Activated B cell treated with CpG ODN at 0.5 μM for 24 hours (primary cell): ENCODE measurements around the gene PSMF1. TPM values are rescaled to one million over a fixed set of nuclear protein-coding genes. Genes with fewer than 3 reads are reported as not detected.
A peak's percentile ranks its signal among the peaks of the same experiment; 100 is the strongest.

Experiments used
- ATAC-seq: fragments of 200-7000 bp; cut with Tn5 transposase; one replicate; pipeline ENCODE4 v1.10.0; 2021; ENCODE audit warnings: low read depth, mild to moderate bottlenecking, moderate library complexity
- CTCF ChIA-PET: fragments of 350-600 bp; sonication (Branson Sonifier 250); formaldehyde crosslinking; loops from one replicate; lab custom pipeline; 2021; ENCODE audit warnings: antibody characterized with exemption; lab: Charles Lee
- POLR2A ChIA-PET: fragments of 350-600 bp; sonication (Branson Sonifier 250); formaldehyde crosslinking; loops from one replicate; lab custom pipeline; 2021; ENCODE audit warnings: antibody characterized with exemption; lab: Charles Lee
- DNase-seq: peaks from one replicate; pipeline ENCODE4 v3.0.0; 2022
- H3K27ac Mint-ChIP-seq: one replicate; pipeline ENCODE4 v1.8.0; 2020; ENCODE audit warnings: mixed read lengths
- H3K27me3 Mint-ChIP-seq: one replicate; pipeline ENCODE4 v1.8.0; 2021; ENCODE audit warnings: mixed read lengths
- H3K36me3 Mint-ChIP-seq: one replicate; pipeline ENCODE4 v1.8.0; 2021; ENCODE audit warnings: low read depth, mixed read lengths
- H3K4me1 Mint-ChIP-seq: one replicate; pipeline ENCODE4 v1.8.0; 2021; ENCODE audit warnings: mixed read lengths
- H3K4me3 Mint-ChIP-seq: one replicate; pipeline ENCODE4 v1.8.0; 2020; ENCODE audit warnings: mild to moderate bottlenecking, mixed read lengths
- H3K9me3 Mint-ChIP-seq: one replicate; pipeline ENCODE4 v1.8.0; 2020; ENCODE audit warnings: mixed read lengths
- CTCF ChIP-seq: fragments of 200-600 bp; IDR thresholded peaks from one replicate; pipeline ENCODE4 v1.8.0; 2022; ENCODE audit warnings: antibody characterized with exemption, mild to moderate bottlenecking
- intact Hi-C: fragments of 100-400 bp; cut with micrococcal nuclease; formaldehyde crosslinking; loops from one replicate; pipeline ENCODE4 v1.15.1; 2024
- total RNA-seq: library from RNA; stranded (reverse); gene quantifications from 2 replicates; pipeline ENCODE4 v1.2.3, GENCODE V29; 2022

Gene PSMF1
- total RNA-seq, 1 donor from 2014 or later: 130 TPM

- ChIA-PET CTCF (interaction anchor here (0.6 to 2.3 kb wide), 14 partner anchors 9 to 398 kb away, joined by 3 to 12 read pairs (median 3); partner anchors contain the start of gene SNPH), POLR2A (interaction anchor here (1.0 kb wide), 1 partner anchor 9 kb away, joined by 4 read pairs; no protein-coding TSS in a partner anchor)
- DNase-seq (peak; percentile 36), ATAC-seq (peak; percentile 78)
- intact Hi-C loops: loop anchor here (1.0 to 5.0 kb wide), 3 partner anchors 152 to 294 kb away; no protein-coding TSS in a partner anchor
- Mint-ChIP-seq H3K27ac (no peak overlapping the region), H3K4me3 (no peak overlapping the region), H3K4me1 (peaks cover 4% of the 10 kb centered on the region), H3K36me3 (no peaks in the 10 kb centered on the region), H3K27me3 (peaks cover 4% of the 10 kb centered on the region), H3K9me3 (no peaks in the 10 kb centered on the region)
- no peak for TF ChIP-seq CTCF
These were observed 9.9 kb upstream of the PSMF1 start for GRCh38 chr20:1108437-1108920.

- Mint-ChIP-seq H3K4me3 (no peak overlapping the region), H3K27me3 (peaks cover 4% of the 10 kb centered on the region), H3K27ac (no peak overlapping the region), H3K9me3 (no peaks in the 10 kb centered on the region), H3K36me3 (no peaks in the 10 kb centered on the region), H3K4me1 (peaks cover 17% of the 10 kb centered on the region)
- DNase-seq (no peak), ATAC-seq (no peak)
- no peak for TF ChIP-seq CTCF
- intact Hi-C loops: no loop called here
- ChIA-PET POLR2A (no interaction called here), CTCF (interaction anchor here (0.7 kb wide), 1 partner anchor 156 kb away, joined by 3 read pairs; no protein-coding TSS in a partner anchor)
These were observed 5.5 kb upstream of the PSMF1 start for GRCh38 chr20:1112908-1113307.

GRCh38 chr20:1118004-1118335, 432 bp upstream of the PSMF1 start:
- ATAC-seq (no peak), DNase-seq (no peak)
- peaks cover 59% of the 10 kb centered on the region for H3K4me1 Mint-ChIP-seq
- no peak for TF ChIP-seq CTCF
- ChIA-PET CTCF (interaction anchor here (1.0 to 1.6 kb wide), 3 partner anchors 9 to 15 kb away, joined by 3 to 4 read pairs (median 3); no protein-coding TSS in a partner anchor), POLR2A (interaction anchor here (1.0 kb wide), 1 partner anchor 9 kb away, joined by 4 read pairs; no protein-coding TSS in a partner anchor)
- no peaks in the 10 kb centered on the region for H3K27me3 Mint-ChIP-seq
- peaks cover 37% of the 10 kb centered on the region for H3K36me3 Mint-ChIP-seq
- intact Hi-C loops: loop anchor here (1.0 to 5.0 kb wide), 9 partner anchors 109 to 1929 kb away; partner anchors contain the start of genes CSNK2A1, FAM110A, FKBP1A and MRPS26
- peak overlapping the region; percentile 85 for H3K27ac Mint-ChIP-seq
- H3K4me3 Mint-ChIP-seq: peak overlapping the region; percentile 93
- H3K9me3 Mint-ChIP-seq: no peaks in the 10 kb centered on the region

GRCh38 chr20:1119128-1119505, 715 bp downstream of the PSMF1 start:
- CTCF ChIA-PET: interaction anchor here (1.0 to 1.2 kb wide), 3 partner anchors 11 to 13 kb away, joined by 3 read pairs; no protein-coding TSS in a partner anchor
- Mint-ChIP-seq H3K4me3 (peak overlapping the region; percentile 93), H3K36me3 (peaks cover 48% of the 10 kb centered on the region)

More at GRCh38 chr20:1119128-1119505, 715 bp downstream of the PSMF1 start:
- POLR2A ChIA-PET: interaction anchor here (0.9 to 1.1 kb wide), 2 partner anchors 14 to 1352 kb away, joined by 3 read pairs; partner anchors contain the start of gene SNRPB
- intact Hi-C loops: loop anchor here (5.0 kb wide), 3 partner anchors 108 to 1928 kb away; partner anchors contain the start of genes MRPS26, NOP56 and RAD21L1
- ATAC-seq (no peak), DNase-seq (no peak)
- Mint-ChIP-seq H3K9me3 (no peaks in the 10 kb centered on the region), H3K4me1 (peaks cover 70% of the 10 kb centered on the region), H3K27ac (peak overlapping the region; percentile 85), H3K27me3 (no peaks in the 10 kb centered on the region)
- no peak for TF ChIP-seq CTCF
